Ecto neural progenitor cell (in vitro differentiated cells): ENCODE data around the gene EIF1AD.

Source experiments
- DNase-seq: peaks from one replicate; pipeline ENCODE4 v3.0.0-alpha.2; 2018; ENCODE audit warnings: low spot score

The EIF1AD gene

GRCh38 chr11:66004186-66004585 lies 2.2 kb upstream of the EIF1AD start:
- no peak for DNase-seq

- DNase-seq: no peak
Measured at GRCh38 chr11:66003291-66003690, 1.3 kb upstream of the EIF1AD start.

- DNase-seq: no peak
Measured at GRCh38 chr11:66002648-66003225, 780 bp upstream of the EIF1AD start.

- DNase-seq: no peak
Measured at GRCh38 chr11:65997286-65997685, 4.7 kb downstream of the EIF1AD start.

GRCh38 chr11:65992056-65992455 lies 9.9 kb downstream of the EIF1AD start:
- no peak for DNase-seq

GRCh38 chr11:65988791-65989592 lies 13.0 kb downstream of the EIF1AD start:
- DNase-seq: peak; percentile 90

GRCh38 chr11:65987336-65987735 lies 14.6 kb downstream of the EIF1AD start:
- DNase-seq: no peak

GRCh38 chr11:65983589-65983987 lies 18.4 kb downstream of the EIF1AD start:
- no peak for DNase-seq

- no peak for DNase-seq
Measured at GRCh38 chr11:65982824-65983588, 19.0 kb downstream of the EIF1AD start.

- DNase-seq: no peak
Measured at GRCh38 chr11:65981972-65982823, 19.8 kb downstream of the EIF1AD start.

GRCh38 chr11:65981101-65981740 lies 20.7 kb downstream of the EIF1AD start:
- no peak for DNase-seq

- no peak for DNase-seq
Measured at GRCh38 chr11:65979261-65979759, 22.6 kb downstream of the EIF1AD start.

GRCh38 chr11:65978391-65979238 lies 23.3 kb downstream of the EIF1AD start:
- DNase-seq: no peak

GRCh38 chr11:65977621-65978390 lies 24.2 kb downstream of the EIF1AD start:
- no peak for DNase-seq

- no peak for DNase-seq
Measured at GRCh38 chr11:65976216-65977176, 25.5 kb downstream of the EIF1AD start.

- no peak for DNase-seq
Measured at GRCh38 chr11:65975771-65976170, 26.2 kb downstream of the EIF1AD start.

GRCh38 chr11:65973439-65974110 lies 28.4 kb downstream of the EIF1AD start:
- DNase-seq: no peak

GRCh38 chr11:65972116-65972515 lies 29.8 kb downstream of the EIF1AD start:
- DNase-seq: no peak
